Fibroblast of lung (primary cell): ENCODE data around the gene FIS1.

ENCODE experiments used
- CTCF ChIP-seq, 2 donors: IDR thresholded peaks in 1 of 2; conservative IDR thresholded peaks in 1 of 2; 1 replicate in 1 of 2; 2 replicates in 1 of 2; pipeline ENCODE4 v1.5.1; 2011 to 2012; ENCODE audit warnings: low read length in 2 of 2, control low read depth in 1 of 2, inconsistent platforms in 1 of 2, low read depth in 1 of 2, mild to moderate bottlenecking in 1 of 2
- EZH2 ChIP-seq: IDR thresholded peaks from 2 replicates; pipeline ENCODE4 v1.5.1; 2012; ENCODE audit warnings: low read length, control low read depth, mild to moderate bottlenecking; ENCODE audit errors: missing control alignments

- TF ChIP-seq CTCF (conservative IDR thresholded peaks at IDR 0.05 in 1 of 2, IDR thresholded peaks at IDR 0.05 in 1 of 2; ENCODE audit: low read depth in 1 of 2, low read length in 2 of 2) (no peak), EZH2 (peak; percentile 67)
Measured at GRCh38 chr7:101200862-101201599, 43.9 kb downstream of the FIS1 start, which contains the start of gene MOGAT3.
